ENCODE data around the gene ACSL4. TPM values are rescaled to one million over a fixed set of nuclear protein-coding genes. Genes with fewer than 3 reads are reported as not detected.

ACSL4 gene
- total RNA-seq, 1 experiment from 2014 or later: 55.2 TPM

- DNase-seq (ENCODE audit: low read depth, low spot score) (no peak), ATAC-seq (no peak)
- Histone ChIP-seq H3K27ac (ENCODE audit: low read length) (no peak overlapping the region), H3K36me3 (ENCODE audit: control insufficient read depth, insufficient read depth, low read length) (no peaks in the 10 kb centered on the region), H3K4me1 (ENCODE audit: control insufficient read depth, insufficient read depth, low read length) (no peaks in the 10 kb centered on the region), H3K27me3 (ENCODE audit: control insufficient read depth, insufficient read depth, low read length) (no peaks in the 10 kb centered on the region), H3K4me3 (ENCODE audit: low read depth in 2 of 2, low read length in 2 of 2) (no peak overlapping the region), H3K9me3 (ENCODE audit: control insufficient read depth, insufficient read depth, low read depth, low read length) (no peaks in the 10 kb centered on the region)
- ChIA-PET POLR2A (no interaction called here), CTCF (no interaction called here)
- TF ChIP-seq POLR2AphosphoS5 (IDR thresholded peaks at IDR 0.05; ENCODE audit: low read depth, low read length) (no peak), TCF7L2 (IDR thresholded peaks at IDR 0.05; ENCODE audit: low read depth, low read length) (no peak), SIN3A (IDR thresholded peaks at IDR 0.05; ENCODE audit: borderline replicate concordance, insufficient read depth, low read depth, low read length) (no peak)
- TF ChIP-seq, protein P1, sequence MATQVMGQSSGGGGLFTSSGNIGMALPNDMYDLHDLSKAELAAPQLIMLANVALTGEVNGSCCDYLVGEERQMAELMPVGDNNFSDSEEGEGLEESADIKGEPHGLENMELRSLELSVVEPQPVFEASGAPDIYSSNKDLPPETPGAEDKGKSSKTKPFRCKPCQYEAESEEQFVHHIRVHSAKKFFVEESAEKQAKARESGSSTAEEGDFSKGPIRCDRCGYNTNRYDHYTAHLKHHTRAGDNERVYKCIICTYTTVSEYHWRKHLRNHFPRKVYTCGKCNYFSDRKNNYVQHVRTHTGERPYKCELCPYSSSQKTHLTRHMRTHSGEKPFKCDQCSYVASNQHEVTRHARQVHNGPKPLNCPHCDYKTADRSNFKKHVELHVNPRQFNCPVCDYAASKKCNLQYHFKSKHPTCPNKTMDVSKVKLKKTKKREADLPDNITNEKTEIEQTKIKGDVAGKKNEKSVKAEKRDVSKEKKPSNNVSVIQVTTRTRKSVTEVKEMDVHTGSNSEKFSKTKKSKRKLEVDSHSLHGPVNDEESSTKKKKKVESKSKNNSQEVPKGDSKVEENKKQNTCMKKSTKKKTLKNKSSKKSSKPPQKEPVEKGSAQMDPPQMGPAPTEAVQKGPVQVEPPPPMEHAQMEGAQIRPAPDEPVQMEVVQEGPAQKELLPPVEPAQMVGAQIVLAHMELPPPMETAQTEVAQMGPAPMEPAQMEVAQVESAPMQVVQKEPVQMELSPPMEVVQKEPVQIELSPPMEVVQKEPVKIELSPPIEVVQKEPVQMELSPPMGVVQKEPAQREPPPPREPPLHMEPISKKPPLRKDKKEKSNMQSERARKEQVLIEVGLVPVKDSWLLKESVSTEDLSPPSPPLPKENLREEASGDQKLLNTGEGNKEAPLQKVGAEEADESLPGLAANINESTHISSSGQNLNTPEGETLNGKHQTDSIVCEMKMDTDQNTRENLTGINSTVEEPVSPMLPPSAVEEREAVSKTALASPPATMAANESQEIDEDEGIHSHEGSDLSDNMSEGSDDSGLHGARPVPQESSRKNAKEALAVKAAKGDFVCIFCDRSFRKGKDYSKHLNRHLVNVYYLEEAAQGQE (IDR thresholded peaks at IDR 0.05; ENCODE audit: insufficient read depth in 1 of 2, low read depth in 2 of 2, low read length in 1 of 2): no peak
- TF ChIP-seq, protein P2, sequence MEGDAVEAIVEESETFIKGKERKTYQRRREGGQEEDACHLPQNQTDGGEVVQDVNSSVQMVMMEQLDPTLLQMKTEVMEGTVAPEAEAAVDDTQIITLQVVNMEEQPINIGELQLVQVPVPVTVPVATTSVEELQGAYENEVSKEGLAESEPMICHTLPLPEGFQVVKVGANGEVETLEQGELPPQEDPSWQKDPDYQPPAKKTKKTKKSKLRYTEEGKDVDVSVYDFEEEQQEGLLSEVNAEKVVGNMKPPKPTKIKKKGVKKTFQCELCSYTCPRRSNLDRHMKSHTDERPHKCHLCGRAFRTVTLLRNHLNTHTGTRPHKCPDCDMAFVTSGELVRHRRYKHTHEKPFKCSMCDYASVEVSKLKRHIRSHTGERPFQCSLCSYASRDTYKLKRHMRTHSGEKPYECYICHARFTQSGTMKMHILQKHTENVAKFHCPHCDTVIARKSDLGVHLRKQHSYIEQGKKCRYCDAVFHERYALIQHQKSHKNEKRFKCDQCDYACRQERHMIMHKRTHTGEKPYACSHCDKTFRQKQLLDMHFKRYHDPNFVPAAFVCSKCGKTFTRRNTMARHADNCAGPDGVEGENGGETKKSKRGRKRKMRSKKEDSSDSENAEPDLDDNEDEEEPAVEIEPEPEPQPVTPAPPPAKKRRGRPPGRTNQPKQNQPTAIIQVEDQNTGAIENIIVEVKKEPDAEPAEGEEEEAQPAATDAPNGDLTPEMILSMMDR (IDR thresholded peaks at IDR 0.05): no peak
- BruUV-seq (replicated peaks): no TSS peak
- intact Hi-C loops (cut with micrococcal nuclease; ENCODE audit: unreplicated experiment) (no loop called here), in situ Hi-C loops (cut with HindIII; ENCODE audit: low pct_unique_long_range_greater_than_20kb, low sequenced_read_pairs) (no loop called here)
These were observed 25.7 kb downstream of the ACSL4 start for GRCh38 chrX:109707319-109707718.

DNA sequence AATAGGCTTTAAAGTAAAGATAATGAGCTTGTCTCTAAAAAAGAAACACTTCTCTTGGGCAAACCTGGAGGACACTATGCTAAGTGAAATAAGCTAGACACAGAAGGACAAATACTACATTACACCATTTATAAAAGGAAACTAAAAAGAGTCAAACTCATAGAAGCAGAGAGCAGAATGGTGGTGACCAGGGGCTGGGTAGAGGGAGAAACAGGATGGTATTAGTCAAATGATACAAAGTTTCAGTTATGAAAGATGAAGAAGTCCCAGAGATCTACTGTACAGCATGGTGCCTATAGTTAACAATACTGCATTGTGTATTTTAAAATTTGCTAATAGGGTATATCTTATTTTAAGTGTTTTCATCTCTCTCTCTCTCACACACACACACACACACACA lies 28.5 kb downstream of the ACSL4 start:
- Histone ChIP-seq H3K27me3 (ENCODE audit: control insufficient read depth, insufficient read depth, low read length) (no peaks in the 10 kb centered on the region), H3K36me3 (ENCODE audit: control insufficient read depth, insufficient read depth, low read length) (no peaks in the 10 kb centered on the region), H3K4me1 (ENCODE audit: control insufficient read depth, insufficient read depth, low read length) (no peaks in the 10 kb centered on the region), H3K27ac (ENCODE audit: low read length) (no peak overlapping the region), H3K4me3 (ENCODE audit: low read depth in 2 of 2, low read length in 2 of 2) (no peak overlapping the region), H3K9me3 (ENCODE audit: control insufficient read depth, insufficient read depth, low read depth, low read length) (no peaks in the 10 kb centered on the region)
- CTCF ChIA-PET: interaction anchor here (0.5 kb wide), 2 partner anchors 12 to 993 kb away, joined by 5 to 12 read pairs; no protein-coding TSS in a partner anchor
- no TSS peak for BruUV-seq (replicated peaks)
- intact Hi-C loops (cut with micrococcal nuclease; ENCODE audit: unreplicated experiment): no loop called here
- in situ Hi-C loops (cut with HindIII; ENCODE audit: low pct_unique_long_range_greater_than_20kb, low sequenced_read_pairs): no loop called here
- DNase-seq (ENCODE audit: low read depth, low spot score) (no peak), ATAC-seq (no peak)
- TF ChIP-seq SIN3A (IDR thresholded peaks at IDR 0.05; ENCODE audit: borderline replicate concordance, insufficient read depth, low read depth, low read length): no peak
- TF ChIP-seq, protein P2 (IDR thresholded peaks at IDR 0.05): no peak
- no peak for TF ChIP-seq TCF7L2 (IDR thresholded peaks at IDR 0.05; ENCODE audit: low read depth, low read length)
- no peak for TF ChIP-seq POLR2AphosphoS5 (IDR thresholded peaks at IDR 0.05; ENCODE audit: low read depth, low read length)
- TF ChIP-seq, protein P1 (IDR thresholded peaks at IDR 0.05; ENCODE audit: insufficient read depth in 1 of 2, low read depth in 2 of 2, low read length in 1 of 2): no peak
- POLR2A ChIA-PET: interaction anchor here (0.5 kb wide), 1 partner anchor 16 kb away, joined by 3 read pairs; no protein-coding TSS in a partner anchor

Data from Panc1 (cell line).